HUES48 (cell line): Measurements from ENCODE around the gene DMKN.

Source experiments
- H3K27ac ChIP-seq: one replicate; pipeline ENCODE4 v1.7.0; 2013; ENCODE audit warnings: low read depth, low read length, inconsistent platforms
- H3K27me3 ChIP-seq: 2 replicates; pipeline ENCODE4 v1.6.1; 2013; ENCODE audit warnings: mild to moderate bottlenecking, low read length; ENCODE audit not compliant: control insufficient read depth, insufficient read depth
- H3K36me3 ChIP-seq: 2 replicates; pipeline ENCODE4 v1.6.1; 2013; ENCODE audit warnings: low read length; ENCODE audit not compliant: control insufficient read depth, insufficient read depth
- H3K4me1 ChIP-seq: 2 replicates; pipeline ENCODE4 v1.6.1; 2013; ENCODE audit warnings: mild to moderate bottlenecking, low read length; ENCODE audit not compliant: control insufficient read depth, insufficient read depth
- H3K4me3 ChIP-seq: 2 replicates; pipeline ENCODE4 v1.5.1; 2013; ENCODE audit warnings: mild to moderate bottlenecking, low read depth, low read length
- H3K9ac ChIP-seq: 2 replicates; pipeline ENCODE4 v1.6.1; 2013; ENCODE audit warnings: mild to moderate bottlenecking, low read depth, low read length, moderate library complexity
- H3K9me3 ChIP-seq: 2 replicates; pipeline ENCODE4 v1.6.1; 2013; ENCODE audit warnings: low read length; ENCODE audit not compliant: control insufficient read depth, insufficient read depth

Gene DMKN

GRCh38 chr19:35519291-35519690 is 5.8 kb upstream of the DMKN start:
- Histone ChIP-seq H3K27ac (no peak overlapping the region), H3K9ac (no peak overlapping the region), H3K36me3 (no peaks in the 10 kb centered on the region), H3K4me1 (peaks cover 11% of the 10 kb centered on the region), H3K9me3 (no peaks in the 10 kb centered on the region), H3K27me3 (no peaks in the 10 kb centered on the region), H3K4me3 (no peak overlapping the region)

DNA sequence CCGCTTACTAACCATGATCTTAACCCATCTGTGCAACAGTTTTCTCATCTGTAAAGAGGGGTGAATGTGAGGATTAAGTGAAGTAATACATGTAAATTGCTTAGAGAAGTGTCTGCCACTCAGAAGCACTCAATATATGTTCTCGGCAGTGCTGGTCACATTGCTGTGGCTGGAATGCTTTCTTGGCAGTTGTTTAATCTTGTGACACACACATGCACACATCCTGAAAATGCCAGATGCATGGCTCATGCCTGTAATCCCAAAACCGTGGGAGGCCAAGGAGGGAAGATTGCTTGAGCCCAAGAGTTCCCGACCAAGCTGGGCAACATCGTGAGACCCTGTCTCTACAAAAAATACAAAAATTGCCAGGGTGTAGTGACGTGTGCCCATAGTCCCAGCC is 4.9 kb upstream of the DMKN start:
- Histone ChIP-seq H3K27ac (no peak overlapping the region), H3K4me1 (peaks cover 17% of the 10 kb centered on the region), H3K9me3 (no peaks in the 10 kb centered on the region), H3K36me3 (no peaks in the 10 kb centered on the region), H3K4me3 (no peak overlapping the region), H3K9ac (no peak overlapping the region), H3K27me3 (no peaks in the 10 kb centered on the region)

DNA sequence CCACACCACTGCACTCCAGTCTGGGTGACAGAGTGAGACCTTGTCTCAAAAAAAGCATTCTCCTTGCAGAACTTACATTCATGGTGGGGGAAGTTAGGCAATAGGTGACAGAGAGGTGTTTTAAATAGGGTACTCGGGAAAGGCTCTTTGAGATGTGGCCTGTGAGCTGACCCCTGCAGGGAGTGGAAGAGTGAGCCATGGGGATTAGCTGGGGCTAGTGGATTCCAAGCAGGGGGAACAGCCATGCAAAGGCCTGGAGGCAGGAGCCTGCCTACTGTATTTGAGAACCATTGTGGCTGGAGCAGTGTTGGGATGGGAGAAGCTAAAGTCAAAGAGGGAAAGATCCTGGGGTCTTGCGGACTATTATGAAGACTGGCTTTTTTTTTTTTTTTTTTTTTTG is 3.9 kb upstream of the DMKN start:
- H3K9ac ChIP-seq = no peak overlapping the region
- H3K9me3 ChIP-seq = no peaks in the 10 kb centered on the region
- no peak overlapping the region for H3K4me3 ChIP-seq
- peaks cover 18% of the 10 kb centered on the region for H3K4me1 ChIP-seq
- no peak overlapping the region for H3K27ac ChIP-seq
- H3K36me3 ChIP-seq = no peaks in the 10 kb centered on the region
- no peaks in the 10 kb centered on the region for H3K27me3 ChIP-seq

GRCh38 chr19:35516310-35516709 is 2.9 kb upstream of the DMKN start:
- Histone ChIP-seq H3K27me3 (no peaks in the 10 kb centered on the region; the same call in 1 of the 2 replicates), H3K36me3 (no peaks in the 10 kb centered on the region), H3K4me1 (peaks cover 18% of the 10 kb centered on the region), H3K9ac (no peak overlapping the region), H3K4me3 (no peak overlapping the region), H3K27ac (no peak overlapping the region), H3K9me3 (no peaks in the 10 kb centered on the region)

GRCh38 chr19:35514282-35514809 is 897 bp upstream of the DMKN start:
- Histone ChIP-seq H3K9ac (no peak overlapping the region), H3K4me3 (peak overlapping the region; percentile 42)

GRCh38 chr19:35512831-35513627 is 420 bp downstream of the DMKN start:
- Histone ChIP-seq H3K27me3 (peaks cover 6% of the 10 kb centered on the region; the same call in 1 of the 2 replicates), H3K9me3 (no peaks in the 10 kb centered on the region), H3K4me1 (peaks cover 21% of the 10 kb centered on the region), H3K27ac (no peak overlapping the region), H3K4me3 (no peak overlapping the region), H3K36me3 (peaks cover 6% of the 10 kb centered on the region), H3K9ac (no peak overlapping the region)

More at GRCh38 chr19:35514282-35514809, 897 bp upstream of the DMKN start:
- no peaks in the 10 kb centered on the region for H3K9me3 ChIP-seq
- peaks cover 19% of the 10 kb centered on the region for H3K4me1 ChIP-seq
- H3K27ac ChIP-seq = no peak overlapping the region
- peaks cover 6% of the 10 kb centered on the region; the same call in 1 of the 2 replicates for H3K27me3 ChIP-seq
- no peaks in the 10 kb centered on the region for H3K36me3 ChIP-seq

DNA sequence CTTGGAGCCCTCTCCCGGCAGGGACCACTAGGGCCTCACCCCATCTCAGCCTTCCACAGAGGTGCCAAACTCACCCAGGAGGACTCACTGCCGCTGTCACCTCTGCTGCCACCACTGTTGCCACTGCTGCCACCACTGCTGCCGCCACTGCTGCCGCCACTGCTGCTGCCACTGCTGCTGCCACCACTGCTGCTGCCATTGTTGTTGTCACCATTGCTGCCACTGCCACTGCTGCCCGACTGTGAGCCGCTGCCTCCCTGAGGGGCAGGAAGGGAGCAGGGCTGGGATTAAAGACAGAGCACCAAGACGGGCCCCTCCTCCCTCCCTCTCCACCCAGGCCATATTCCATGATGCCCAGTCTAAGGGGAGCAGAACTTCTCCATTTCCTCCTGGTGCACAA is 2.1 kb downstream of the DMKN start:
- peaks cover 23% of the 10 kb centered on the region for H3K4me1 ChIP-seq
- peaks cover 23% of the 10 kb centered on the region for H3K36me3 ChIP-seq
- H3K9me3 ChIP-seq = no peaks in the 10 kb centered on the region
- no peak overlapping the region for H3K9ac ChIP-seq
- no peak overlapping the region for H3K4me3 ChIP-seq
- H3K27ac ChIP-seq = no peak overlapping the region
- H3K27me3 ChIP-seq = peaks cover 6% of the 10 kb centered on the region; the same call in 1 of the 2 replicates

GRCh38 chr19:35510626-35510964 is 2.9 kb downstream of the DMKN start:
- Histone ChIP-seq H3K9ac (no peak overlapping the region), H3K4me3 (peak overlapping the region; percentile 79; the same call in 1 of the 2 replicates)

DNA sequence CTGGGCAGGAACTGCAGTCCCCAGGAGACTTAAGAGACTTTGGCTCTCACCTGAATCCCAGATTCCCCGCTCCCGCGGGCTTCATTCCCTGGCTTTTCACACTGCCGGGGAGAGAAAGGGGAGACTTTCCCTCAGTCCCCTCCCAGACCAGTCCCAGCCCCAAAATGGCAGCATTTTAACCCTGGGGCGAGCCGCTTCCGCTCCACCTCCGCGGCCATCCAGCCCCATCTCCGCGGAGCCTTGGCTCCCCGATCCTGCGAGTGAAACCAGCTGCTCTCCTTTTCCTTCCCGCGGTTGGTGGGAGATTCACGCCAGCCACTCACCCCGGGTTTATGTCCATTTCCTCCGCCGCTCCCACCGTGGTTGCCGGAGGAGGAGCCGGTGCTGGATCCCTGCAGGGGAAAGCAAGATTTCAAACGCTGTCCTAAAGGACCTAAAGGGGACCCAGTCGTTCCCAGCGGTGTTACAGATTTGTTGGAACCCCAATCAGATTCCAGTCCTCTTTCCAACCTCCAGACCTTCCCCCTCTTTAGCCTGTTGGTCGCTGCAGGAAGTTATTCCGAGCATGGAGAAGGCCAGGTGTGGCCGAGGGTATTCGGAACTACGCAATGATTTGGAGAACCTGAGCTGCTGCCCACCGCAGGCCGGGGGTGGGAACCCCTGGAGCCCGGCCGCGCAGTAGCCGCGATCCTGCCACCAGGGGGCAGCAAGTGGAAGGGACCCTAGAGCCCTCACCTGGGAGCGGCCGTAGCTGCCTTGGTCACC is 3.4 kb downstream of the DMKN start:
- peaks cover 23% of the 10 kb centered on the region for H3K4me1 ChIP-seq
- H3K27ac ChIP-seq = peak overlapping the region; percentile 96
- H3K36me3 ChIP-seq = peaks cover 36% of the 10 kb centered on the region
- H3K9me3 ChIP-seq = no peaks in the 10 kb centered on the region
- peak overlapping the region; percentile 79 for H3K4me3 ChIP-seq
- peak overlapping the region; percentile 89 for H3K9ac ChIP-seq
- peaks cover 6% of the 10 kb centered on the region; the same call in 1 of the 2 replicates for H3K27me3 ChIP-seq

More at GRCh38 chr19:35510626-35510964, 2.9 kb downstream of the DMKN start:
- peaks cover 23% of the 10 kb centered on the region for H3K4me1 ChIP-seq
- no peak overlapping the region for H3K27ac ChIP-seq
- no peaks in the 10 kb centered on the region for H3K9me3 ChIP-seq
- H3K27me3 ChIP-seq = peaks cover 6% of the 10 kb centered on the region; the same call in 1 of the 2 replicates
- H3K36me3 ChIP-seq = peaks cover 30% of the 10 kb centered on the region

DNA sequence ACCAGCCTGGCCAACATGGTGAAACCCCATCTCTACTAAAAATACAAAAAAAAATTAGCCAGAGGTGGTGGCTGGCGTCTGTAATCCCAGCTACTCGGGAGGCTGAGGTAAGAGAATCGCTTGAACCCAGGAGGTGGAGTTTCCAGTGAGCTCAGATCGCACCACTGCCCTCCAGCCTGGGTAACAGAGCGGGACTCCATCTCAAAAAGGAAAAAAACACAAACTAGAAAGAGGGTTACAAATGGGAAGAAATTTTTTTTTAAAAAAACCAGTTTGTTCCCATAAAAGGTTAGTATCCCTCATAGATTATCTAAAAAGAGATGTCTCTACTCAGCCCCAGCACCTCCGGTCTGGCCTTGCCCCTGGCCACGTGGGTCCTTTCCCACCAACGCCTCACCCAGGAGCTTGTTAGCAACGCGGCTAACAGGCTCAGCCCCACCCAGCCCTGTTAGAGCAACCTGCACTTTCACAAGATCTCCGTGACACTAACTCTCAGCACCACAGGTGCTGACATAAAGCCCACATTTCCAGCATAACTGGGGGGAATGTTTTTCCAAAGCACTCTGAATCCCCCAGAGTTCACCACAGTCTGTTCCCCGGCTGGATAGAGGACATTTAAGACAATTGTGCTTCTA is 4.3 kb downstream of the DMKN start:
- Histone ChIP-seq H3K4me3 (peak overlapping the region; percentile 79), H3K27ac (peak overlapping the region; percentile 96), H3K36me3 (peaks cover 45% of the 10 kb centered on the region), H3K4me1 (peaks cover 17% of the 10 kb centered on the region), H3K9ac (peak overlapping the region; percentile 89), H3K9me3 (no peaks in the 10 kb centered on the region), H3K27me3 (peaks cover 6% of the 10 kb centered on the region; the same call in 1 of the 2 replicates)
